Suppressor macrophage treated with lipopolysaccharide for 4 hours (primary cell): ENCODE results near the gene GREB1.
A peak's percentile ranks its signal among the peaks of the same experiment; 100 is the strongest.

Experiments
- DNase-seq: peaks from one replicate; pipeline ENCODE4 v3.0.0-alpha.2; 2020

GREB1 gene

GRCh38 chr2:11613297-11613696, 79.5 kb downstream of the GREB1 start:
- no peak for DNase-seq

GRCh38 chr2:11615209-11615608, 81.4 kb downstream of the GREB1 start:
- DNase-seq = no peak

- no peak for DNase-seq
Observed at GRCh38 chr2:11616097-11616687, 82.3 kb downstream of the GREB1 start.

GRCh38 chr2:11616851-11617415, 83.1 kb downstream of the GREB1 start:
- DNase-seq = no peak

GRCh38 chr2:11617527-11617926, 83.7 kb downstream of the GREB1 start:
- DNase-seq = no peak

GRCh38 chr2:11617984-11618707, 84.3 kb downstream of the GREB1 start:
- DNase-seq = no peak

GRCh38 chr2:11618708-11619062, 84.8 kb downstream of the GREB1 start:
- no peak for DNase-seq

GRCh38 chr2:11621410-11621809, 87.6 kb downstream of the GREB1 start:
- DNase-seq = no peak

- DNase-seq = no peak
Observed at GRCh38 chr2:11622611-11623010, 88.8 kb downstream of the GREB1 start.

GRCh38 chr2:11624893-11625292, 91.0 kb downstream of the GREB1 start:
- DNase-seq = peak; percentile 6

- DNase-seq = no peak
Observed at GRCh38 chr2:11625671-11626070, 91.8 kb downstream of the GREB1 start.

GRCh38 chr2:11628675-11629074, 94.8 kb downstream of the GREB1 start:
- no peak for DNase-seq

GRCh38 chr2:11629215-11629614, 95.4 kb downstream of the GREB1 start:
- DNase-seq = no peak

- no peak for DNase-seq
Observed at GRCh38 chr2:11629851-11630250, 96.0 kb downstream of the GREB1 start.

- no peak for DNase-seq
Observed at GRCh38 chr2:11630855-11631254, 97.0 kb downstream of the GREB1 start.

GRCh38 chr2:11631462-11631861, 97.6 kb downstream of the GREB1 start:
- DNase-seq = no peak

- no peak for DNase-seq
Observed at GRCh38 chr2:11633923-11634478, 100.2 kb downstream of the GREB1 start.

- no peak for DNase-seq
Observed at GRCh38 chr2:11634584-11634983, 100.7 kb downstream of the GREB1 start.

GRCh38 chr2:11635141-11635540, 101.3 kb downstream of the GREB1 start:
- no peak for DNase-seq

GRCh38 chr2:11636593-11637295, 102.9 kb downstream of the GREB1 start:
- no peak for DNase-seq

- DNase-seq = no peak
Observed at GRCh38 chr2:11637546-11637945, 103.7 kb downstream of the GREB1 start.

GRCh38 chr2:11639503-11639902, 105.7 kb downstream of the GREB1 start:
- DNase-seq = no peak

- no peak for DNase-seq
Observed at GRCh38 chr2:11640132-11640531, 106.3 kb downstream of the GREB1 start.

- no peak for DNase-seq
Observed at GRCh38 chr2:11642972-11643371, 109.1 kb downstream of the GREB1 start.
